GM18498 (cell line): ENCODE measurements around the gene TRAPPC12.

Source experiments
- ATAC-seq: cut with Tn5 transposase; IDR thresholded peaks from one replicate; pipeline ENCODE4 v1.9.1; 2021; ENCODE audit warnings: mild to moderate bottlenecking, moderate library complexity; ENCODE audit not compliant: unreplicated experiment

The TRAPPC12 gene

GRCh38 chr2:3465844-3466481, 86.5 kb downstream of the TRAPPC12 start:
- no peak for ATAC-seq

- no peak for ATAC-seq
Measured at GRCh38 chr2:3466482-3466863, 87.0 kb downstream of the TRAPPC12 start.

- ATAC-seq = no peak
Measured at GRCh38 chr2:3466966-3467365, 87.5 kb downstream of the TRAPPC12 start.

- ATAC-seq = no peak
Measured at GRCh38 chr2:3467654-3468053, 88.2 kb downstream of the TRAPPC12 start.

- ATAC-seq = no peak
Measured at GRCh38 chr2:3468296-3468988, 88.9 kb downstream of the TRAPPC12 start.

- ATAC-seq = no peak
Measured at GRCh38 chr2:3469486-3469885, 90.0 kb downstream of the TRAPPC12 start.

- ATAC-seq = no peak
Measured at GRCh38 chr2:3470166-3470651, 90.7 kb downstream of the TRAPPC12 start.

GRCh38 chr2:3470856-3471737, 91.6 kb downstream of the TRAPPC12 start:
- no peak for ATAC-seq

GRCh38 chr2:3472296-3472695, 92.8 kb downstream of the TRAPPC12 start:
- ATAC-seq = no peak

- ATAC-seq = no peak
Measured at GRCh38 chr2:3472966-3473365, 93.5 kb downstream of the TRAPPC12 start.

GRCh38 chr2:3475771-3476170, 96.3 kb downstream of the TRAPPC12 start:
- no peak for ATAC-seq

- no peak for ATAC-seq
Measured at GRCh38 chr2:3476321-3476984, 97.0 kb downstream of the TRAPPC12 start.

- no peak for ATAC-seq
Measured at GRCh38 chr2:3476985-3477327, 97.5 kb downstream of the TRAPPC12 start.

GRCh38 chr2:3478846-3479385, 99.4 kb downstream of the TRAPPC12 start:
- no peak for ATAC-seq

- no peak for ATAC-seq
Measured at GRCh38 chr2:3479430-3480320, 100.2 kb downstream of the TRAPPC12 start.

GRCh38 chr2:3480352-3481010, 101.0 kb downstream of the TRAPPC12 start:
- no peak for ATAC-seq

GRCh38 chr2:3481011-3481400, 101.5 kb downstream of the TRAPPC12 start:
- ATAC-seq = no peak

- ATAC-seq = no peak
Measured at GRCh38 chr2:3481736-3482362, 102.4 kb downstream of the TRAPPC12 start.

- no peak for ATAC-seq
Measured at GRCh38 chr2:3482363-3482821, 102.9 kb downstream of the TRAPPC12 start.
